ENCODE measurements around the gene AFF3. TPM values are rescaled to one million over a fixed set of nuclear protein-coding genes. Genes with fewer than 3 reads are reported as not detected.
A peak's percentile ranks its signal among the peaks of the same experiment; 100 is the strongest.
"Not testable (repeated sequence)": the region's sequence is repeated elsewhere in the genome, so short reads cannot be mapped to it uniquely, and the experiment has no call there.

AFF3 gene
- total and polyA plus RNA-seq, 2 of the 4 experiments (the other 2 are of a cell fraction) = 12.9 to 14.3 TPM

GRCh38 chr2:100083421-100084216, 58.8 kb downstream of the AFF3 start:
- ATAC-seq (ENCODE audit: low read depth); CTCF ChIA-PET; intact Hi-C loops (cut with micrococcal nuclease); H3K56ac ChIP-seq (ENCODE audit: extremely low read depth, insufficient read depth, low read length); H2BK120ac ChIP-seq (ENCODE audit: low read depth, low read length); BruUV-seq (replicated peaks); H4K5ac ChIP-seq (ENCODE audit: low read depth, low read length); H4K20me1 ChIP-seq (ENCODE audit: insufficient read depth, low read length); H4K8ac ChIP-seq (ENCODE audit: low read depth in 2 of 2, low read length in 2 of 2); H3K4me1 ChIP-seq (ENCODE audit: control insufficient read depth, insufficient read depth, low read length); POLR2A ChIA-PET (ENCODE audit: unreplicated experiment); H3K36me3 ChIP-seq (ENCODE audit: control insufficient read depth, insufficient read depth, low read length); H3K9me1 ChIP-seq (ENCODE audit: insufficient read depth, low read length); H3K18ac ChIP-seq (ENCODE audit: low read depth, low read length); H3K27ac ChIP-seq (ENCODE audit: insufficient read depth, low read length); H3K27me3 ChIP-seq (ENCODE audit: control insufficient read depth, insufficient read depth, low read length); dilution Hi-C loops (cut with HindIII; ENCODE audit: low sequenced_read_pairs, unreplicated experiment); H2BK15ac ChIP-seq (ENCODE audit: low read depth, low read length); H2AK9ac ChIP-seq (replicated peaks; ENCODE audit: low read depth, low read length, poor library complexity); H3K9ac ChIP-seq (ENCODE audit: low read depth, low read length); H2BK5ac ChIP-seq (ENCODE audit: low read depth, low read length, poor library complexity, severe bottlenecking); H3K9me3 ChIP-seq (ENCODE audit: control insufficient read depth, insufficient read depth, low read length); H3K23ac ChIP-seq (ENCODE audit: low read depth, low read length); H2AK5ac ChIP-seq (ENCODE audit: low read depth, low read length); DNase-seq; H3K4me3 ChIP-seq (ENCODE audit: insufficient read depth, low read depth, low read length); in situ Hi-C loops (cut with MboI; ENCODE audit: low sequenced_read_pairs); H2AFZ ChIP-seq (replicated peaks; ENCODE audit: low read length, poor library complexity); H4K91ac ChIP-seq (ENCODE audit: insufficient read depth, low read depth, low read length); H3K4me2 ChIP-seq (ENCODE audit: low read depth, low read length): not testable (repeated sequence)
- Histone ChIP-seq H3K4ac (ENCODE audit: low read depth, low read length) (peak overlapping the region; percentile 52), H3K79me1 (ENCODE audit: low read depth in 1 of 2, low read length in 2 of 2) (peaks cover 12 to 15% of the 10 kb centered on the region in 2 experiments), H3K14ac (replicated peaks; ENCODE audit: low read depth, low read length) (0 out of 2 replicates have a peak overlapping the region, but pooled peaks have one; percentile 32), H2BK20ac (ENCODE audit: low read depth, low read length) (peak overlapping the region; percentile 25; the same call in 1 of the 2 replicates)
- 80% methylated on average over 1 of the region's 17 CpGs; no CpG with 5 or more reads in 1 of the 2 experiments for WGBS, 2 experiments (ENCODE audit: extremely low coverage in 2 of 2, insufficient read length in 1 of 2)

GRCh38 chr2:100082302-100082978, 60.0 kb downstream of the AFF3 start:
- H3K9ac ChIP-seq (ENCODE audit: low read depth, low read length); H4K8ac ChIP-seq (ENCODE audit: low read depth in 2 of 2, low read length in 2 of 2); H4K20me1 ChIP-seq (ENCODE audit: insufficient read depth, low read length); H2BK120ac ChIP-seq (ENCODE audit: low read depth, low read length); intact Hi-C loops (cut with micrococcal nuclease); H3K4me1 ChIP-seq (ENCODE audit: control insufficient read depth, insufficient read depth, low read length); H3K4me2 ChIP-seq (ENCODE audit: low read depth, low read length); H4K91ac ChIP-seq (ENCODE audit: insufficient read depth, low read depth, low read length); H2BK5ac ChIP-seq (ENCODE audit: low read depth, low read length, poor library complexity, severe bottlenecking); H3K9me3 ChIP-seq (ENCODE audit: control insufficient read depth, insufficient read depth, low read length); dilution Hi-C loops (cut with HindIII; ENCODE audit: low sequenced_read_pairs, unreplicated experiment); H3K23ac ChIP-seq (ENCODE audit: low read depth, low read length); H2AK9ac ChIP-seq (replicated peaks; ENCODE audit: low read depth, low read length, poor library complexity); H3K36me3 ChIP-seq (ENCODE audit: control insufficient read depth, insufficient read depth, low read length); H2BK20ac ChIP-seq (ENCODE audit: low read depth, low read length); H2BK15ac ChIP-seq (ENCODE audit: low read depth, low read length); H3K4me3 ChIP-seq (ENCODE audit: insufficient read depth, low read depth, low read length); H3K56ac ChIP-seq (ENCODE audit: extremely low read depth, insufficient read depth, low read length); CTCF ChIA-PET; H3K27me3 ChIP-seq (ENCODE audit: control insufficient read depth, insufficient read depth, low read length); in situ Hi-C loops (cut with MboI; ENCODE audit: low sequenced_read_pairs); H2AFZ ChIP-seq (replicated peaks; ENCODE audit: low read length, poor library complexity); BruUV-seq (replicated peaks); H3K27ac ChIP-seq (ENCODE audit: insufficient read depth, low read length); H3K9me1 ChIP-seq (ENCODE audit: insufficient read depth, low read length); DNase-seq; ATAC-seq (ENCODE audit: low read depth); H3K14ac ChIP-seq (replicated peaks; ENCODE audit: low read depth, low read length); H3K18ac ChIP-seq (ENCODE audit: low read depth, low read length); H4K5ac ChIP-seq (ENCODE audit: low read depth, low read length); POLR2A ChIA-PET (ENCODE audit: unreplicated experiment): not testable (repeated sequence)
- Histone ChIP-seq H3K79me1 (ENCODE audit: low read depth in 1 of 2, low read length in 2 of 2) (peaks cover 12 to 18% of the 10 kb centered on the region in 2 experiments), H2AK5ac (ENCODE audit: low read depth, low read length) (peak overlapping the region; percentile 73; the same call in 1 of the 2 replicates), H3K4ac (ENCODE audit: low read depth, low read length) (0 out of 2 replicates have a peak overlapping the region, but pooled peaks have one; percentile 22)
- WGBS, 2 experiments (ENCODE audit: extremely low coverage in 2 of 2, insufficient read length in 1 of 2) = no CpG with 5 or more reads among the region's 1 CpG

Data from IMR-90 (cell line).